ENCODE data around the gene TPRN.

Gene TPRN

DNA sequence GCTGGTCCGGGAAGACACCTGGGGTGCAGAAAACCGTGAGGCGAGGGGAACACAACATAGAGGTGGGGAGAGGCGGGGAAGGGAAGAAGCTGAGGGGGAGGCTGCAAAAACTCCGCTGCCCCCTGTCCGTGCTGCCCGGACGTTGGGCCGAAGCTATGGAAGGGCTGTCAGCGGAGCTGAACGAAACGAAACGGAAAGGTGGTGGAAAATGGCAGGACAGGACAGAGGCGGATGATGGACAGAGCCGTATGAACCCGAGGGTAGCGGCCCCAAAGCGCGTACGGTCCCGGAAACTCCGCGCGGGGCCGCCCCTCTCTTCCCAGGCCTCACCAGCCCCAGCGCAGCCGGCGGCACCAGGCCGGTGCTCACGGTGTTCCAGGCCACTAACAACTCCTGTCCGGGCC is 12.5 kb downstream of the TPRN start:
- H3K23ac ChIP-seq (ENCODE audit: low read length) = no peak overlapping the region
- H4K12ac ChIP-seq (ENCODE audit: low read depth, low read length) = peak overlapping the region; percentile 71
- peak overlapping the region; percentile 77 for H3K4ac ChIP-seq (ENCODE audit: low read depth, low read length)
- H3K4me1 ChIP-seq (ENCODE audit: control insufficient read depth in 1 of 2, insufficient read depth in 2 of 2, low read length in 2 of 2) = peaks cover 17 to 18% of the 10 kb centered on the region in 2 experiments
- WGBS (ENCODE audit: extremely low coverage, insufficient coverage, insufficient read length) = no CpG with 5 or more reads among the region's 31 CpGs
- peak overlapping the region; percentile 78 for H3K18ac ChIP-seq (ENCODE audit: low read length)
- peak overlapping the region; percentile 75 for H2AK5ac ChIP-seq (ENCODE audit: low read length)
- peak overlapping the region; percentile 90 for H3K4me2 ChIP-seq (ENCODE audit: low read length)
- peak overlapping the region; percentile 97 for H4K8ac ChIP-seq (ENCODE audit: low read depth, low read length)
- peak overlapping the region; percentile 25 for H3K27ac ChIP-seq (ENCODE audit: low read depth, low read length)
- H3K14ac ChIP-seq (ENCODE audit: low read length) = peak overlapping the region; percentile 75
- H3K9me3 ChIP-seq (ENCODE audit: insufficient read depth, low read depth, low read length) = peaks cover 2% of the 10 kb centered on the region
- peak overlapping the region; percentile 29 for H2BK120ac ChIP-seq (ENCODE audit: insufficient read depth, low read length, poor library complexity)
- H3K27me3 ChIP-seq (ENCODE audit: insufficient read depth, low read length) = no peaks in the 10 kb centered on the region
- H3K79me2 ChIP-seq (ENCODE audit: control insufficient read depth, insufficient read depth, low read length, poor library complexity) = peaks cover 8% of the 10 kb centered on the region
- no peak overlapping the region for H2BK5ac ChIP-seq (ENCODE audit: low read depth, low read length, poor library complexity)
- peaks cover 5% of the 10 kb centered on the region for H3K79me1 ChIP-seq (ENCODE audit: low read length)
- H4K91ac ChIP-seq (ENCODE audit: low read depth, low read length) = peak overlapping the region; percentile 72
- peaks cover 65 to 69% of the 10 kb centered on the region in 2 experiments for H3K36me3 ChIP-seq (ENCODE audit: control insufficient read depth in 1 of 2, insufficient read depth in 2 of 2, low read length in 2 of 2)
- no peak for DNase-seq
- peak overlapping the region; percentile 77 for H2AFZ ChIP-seq (ENCODE audit: insufficient read depth, low read length, poor library complexity)
- peak overlapping the region; percentile 93 for H3K4me3 ChIP-seq (ENCODE audit: low read depth, low read length)
- H3K9ac ChIP-seq (ENCODE audit: low read length) = peak overlapping the region; percentile 94
- no peak overlapping the region for H2BK12ac ChIP-seq (ENCODE audit: low read length)

DNA sequence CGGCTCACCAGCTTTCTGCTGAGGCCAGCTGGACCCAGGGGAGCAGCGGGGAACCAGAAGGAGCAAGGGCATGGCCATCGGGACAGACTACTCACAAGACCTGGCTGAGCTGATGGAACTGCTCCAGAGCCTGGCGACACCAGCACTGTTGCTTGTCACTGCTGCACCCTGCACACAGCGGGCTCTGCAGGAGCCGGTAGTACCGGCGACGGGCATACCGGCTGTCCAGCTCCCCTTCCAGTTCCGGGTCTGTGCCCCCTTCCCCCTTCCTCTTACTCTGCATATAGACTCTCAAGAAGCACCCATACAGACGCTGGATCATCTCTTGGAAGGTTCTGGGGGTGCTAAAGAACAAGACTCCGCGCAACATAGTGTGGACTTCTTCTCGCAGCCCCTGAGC is 13.2 kb downstream of the TPRN start:
- DNase-seq = no peak
- H3K9ac ChIP-seq (ENCODE audit: low read length) = no peak overlapping the region
- peak overlapping the region; percentile 77 for H3K4ac ChIP-seq (ENCODE audit: low read depth, low read length)
- H3K23ac ChIP-seq (ENCODE audit: low read length) = no peak overlapping the region
- peaks cover 2% of the 10 kb centered on the region for H3K9me3 ChIP-seq (ENCODE audit: insufficient read depth, low read depth, low read length)
- no peak overlapping the region for H2BK120ac ChIP-seq (ENCODE audit: insufficient read depth, low read length, poor library complexity)
- H3K4me1 ChIP-seq (ENCODE audit: control insufficient read depth in 1 of 2, insufficient read depth in 2 of 2, low read length in 2 of 2) = peaks cover 17 to 18% of the 10 kb centered on the region in 2 experiments
- peak overlapping the region; percentile 78 for H3K18ac ChIP-seq (ENCODE audit: low read length)
- peak overlapping the region; percentile 90 for H3K4me2 ChIP-seq (ENCODE audit: low read length)
- H3K4me3 ChIP-seq (ENCODE audit: low read depth, low read length) = peak overlapping the region; percentile 93
- peak overlapping the region; percentile 97 for H4K8ac ChIP-seq (ENCODE audit: low read depth, low read length)
- no peak overlapping the region for H2BK5ac ChIP-seq (ENCODE audit: low read depth, low read length, poor library complexity)
- H3K79me1 ChIP-seq (ENCODE audit: low read length) = peaks cover 5% of the 10 kb centered on the region
- H3K14ac ChIP-seq (ENCODE audit: low read length) = no peak overlapping the region
- no peak overlapping the region for H2AFZ ChIP-seq (ENCODE audit: insufficient read depth, low read length, poor library complexity)
- no peak overlapping the region for H3K27ac ChIP-seq (ENCODE audit: low read depth, low read length)
- peaks cover 71 to 72% of the 10 kb centered on the region in 2 experiments for H3K36me3 ChIP-seq (ENCODE audit: control insufficient read depth in 1 of 2, insufficient read depth in 2 of 2, low read length in 2 of 2)
- H4K12ac ChIP-seq (ENCODE audit: low read depth, low read length) = peak overlapping the region; percentile 71
- H3K79me2 ChIP-seq (ENCODE audit: control insufficient read depth, insufficient read depth, low read length, poor library complexity) = peaks cover 8% of the 10 kb centered on the region
- no peak overlapping the region for H2AK5ac ChIP-seq (ENCODE audit: low read length)
- no peak overlapping the region for H2BK12ac ChIP-seq (ENCODE audit: low read length)
- no CpG with 5 or more reads among the region's 15 CpGs for WGBS (ENCODE audit: extremely low coverage, insufficient coverage, insufficient read length)
- no peaks in the 10 kb centered on the region for H3K27me3 ChIP-seq (ENCODE audit: insufficient read depth, low read length)
- H4K91ac ChIP-seq (ENCODE audit: low read depth, low read length) = no peak overlapping the region

DNA sequence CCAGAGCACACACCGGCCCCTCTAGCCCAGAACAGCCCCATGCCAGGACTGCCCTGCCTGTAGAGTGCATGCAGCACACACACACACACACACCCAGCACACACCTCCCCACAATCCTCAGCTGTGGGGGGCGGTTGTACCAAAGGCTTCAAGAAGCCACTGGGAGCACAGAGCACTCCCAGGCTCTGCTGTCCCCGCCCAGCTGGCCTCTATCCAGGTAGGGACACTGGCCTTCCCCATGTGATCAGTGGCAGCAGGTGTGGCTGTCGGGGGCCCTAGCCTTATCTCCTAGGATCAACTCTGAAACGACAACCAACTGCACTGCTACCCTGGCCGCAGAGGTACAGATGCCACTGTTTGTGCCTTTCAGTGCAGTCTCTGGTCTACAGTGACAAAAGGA is 14.2 kb downstream of the TPRN start:
- H4K8ac ChIP-seq (ENCODE audit: low read depth, low read length) = no peak overlapping the region
- H2BK120ac ChIP-seq (ENCODE audit: insufficient read depth, low read length, poor library complexity) = no peak overlapping the region
- no peak overlapping the region for H2BK5ac ChIP-seq (ENCODE audit: low read depth, low read length, poor library complexity)
- peaks cover 69 to 72% of the 10 kb centered on the region in 2 experiments for H3K36me3 ChIP-seq (ENCODE audit: control insufficient read depth in 1 of 2, insufficient read depth in 2 of 2, low read length in 2 of 2)
- no peak overlapping the region for H4K12ac ChIP-seq (ENCODE audit: low read depth, low read length)
- H3K79me1 ChIP-seq (ENCODE audit: low read length) = peaks cover 5% of the 10 kb centered on the region
- H3K4me3 ChIP-seq (ENCODE audit: low read depth, low read length) = no peak overlapping the region
- H3K27me3 ChIP-seq (ENCODE audit: insufficient read depth, low read length) = no peaks in the 10 kb centered on the region
- H2AFZ ChIP-seq (ENCODE audit: insufficient read depth, low read length, poor library complexity) = no peak overlapping the region
- DNase-seq = no peak
- H3K4ac ChIP-seq (ENCODE audit: low read depth, low read length) = no peak overlapping the region
- H3K23ac ChIP-seq (ENCODE audit: low read length) = no peak overlapping the region
- peaks cover 8% of the 10 kb centered on the region for H3K79me2 ChIP-seq (ENCODE audit: control insufficient read depth, insufficient read depth, low read length, poor library complexity)
- H3K9ac ChIP-seq (ENCODE audit: low read length) = no peak overlapping the region
- no peak overlapping the region for H3K27ac ChIP-seq (ENCODE audit: low read depth, low read length)
- peaks cover 17 to 18% of the 10 kb centered on the region in 2 experiments for H3K4me1 ChIP-seq (ENCODE audit: control insufficient read depth in 1 of 2, insufficient read depth in 2 of 2, low read length in 2 of 2)
- H3K18ac ChIP-seq (ENCODE audit: low read length) = no peak overlapping the region
- H3K4me2 ChIP-seq (ENCODE audit: low read length) = no peak overlapping the region
- H2AK5ac ChIP-seq (ENCODE audit: low read length) = no peak overlapping the region
- no peak overlapping the region for H2BK12ac ChIP-seq (ENCODE audit: low read length)
- H3K14ac ChIP-seq (ENCODE audit: low read length) = no peak overlapping the region
- no peak overlapping the region for H4K91ac ChIP-seq (ENCODE audit: low read depth, low read length)
- H3K9me3 ChIP-seq (ENCODE audit: insufficient read depth, low read depth, low read length) = peaks cover 2% of the 10 kb centered on the region
- WGBS (ENCODE audit: extremely low coverage, insufficient coverage, insufficient read length) = no CpG with 5 or more reads among the region's 6 CpGs

DNA sequence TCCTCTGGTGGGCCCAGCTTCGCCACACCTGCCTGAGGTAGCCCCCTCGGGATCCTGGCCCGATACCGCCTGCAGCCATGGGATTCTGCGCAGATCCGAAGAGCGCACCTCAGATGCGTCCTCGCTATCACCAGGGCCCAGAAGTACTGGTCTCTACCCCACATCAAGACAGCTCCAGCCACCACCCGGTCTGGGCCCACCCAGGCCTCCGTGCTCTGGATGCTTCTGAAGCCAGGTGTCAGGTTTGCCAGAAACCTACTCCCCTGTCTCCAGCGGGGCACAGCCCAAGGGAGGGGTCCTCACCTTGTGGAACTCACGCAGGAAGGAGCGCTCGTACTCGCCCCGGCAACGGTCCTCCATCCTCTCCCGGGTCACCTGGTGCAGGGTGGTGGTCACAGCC is 14.6 kb downstream of the TPRN start:
- peaks cover 17 to 18% of the 10 kb centered on the region in 2 experiments for H3K4me1 ChIP-seq (ENCODE audit: control insufficient read depth in 1 of 2, insufficient read depth in 2 of 2, low read length in 2 of 2)
- H3K4ac ChIP-seq (ENCODE audit: low read depth, low read length) = no peak overlapping the region
- no peak overlapping the region for H2AFZ ChIP-seq (ENCODE audit: insufficient read depth, low read length, poor library complexity)
- no peak overlapping the region for H3K27ac ChIP-seq (ENCODE audit: low read depth, low read length)
- no peak overlapping the region for H3K9ac ChIP-seq (ENCODE audit: low read length)
- H3K79me1 ChIP-seq (ENCODE audit: low read length) = peaks cover 5% of the 10 kb centered on the region
- DNase-seq = no peak
- no peak overlapping the region for H4K91ac ChIP-seq (ENCODE audit: low read depth, low read length)
- WGBS (ENCODE audit: extremely low coverage, insufficient coverage, insufficient read length) = no CpG with 5 or more reads among the region's 19 CpGs
- no peak overlapping the region for H2BK12ac ChIP-seq (ENCODE audit: low read length)
- no peak overlapping the region for H2BK120ac ChIP-seq (ENCODE audit: insufficient read depth, low read length, poor library complexity)
- H3K79me2 ChIP-seq (ENCODE audit: control insufficient read depth, insufficient read depth, low read length, poor library complexity) = peaks cover 8% of the 10 kb centered on the region
- no peak overlapping the region for H3K14ac ChIP-seq (ENCODE audit: low read length)
- H2AK5ac ChIP-seq (ENCODE audit: low read length) = no peak overlapping the region
- H2BK5ac ChIP-seq (ENCODE audit: low read depth, low read length, poor library complexity) = no peak overlapping the region
- H3K23ac ChIP-seq (ENCODE audit: low read length) = no peak overlapping the region
- H4K8ac ChIP-seq (ENCODE audit: low read depth, low read length) = no peak overlapping the region
- H3K27me3 ChIP-seq (ENCODE audit: insufficient read depth, low read length) = no peaks in the 10 kb centered on the region
- H3K18ac ChIP-seq (ENCODE audit: low read length) = no peak overlapping the region
- no peak overlapping the region for H4K12ac ChIP-seq (ENCODE audit: low read depth, low read length)
- no peak overlapping the region for H3K4me2 ChIP-seq (ENCODE audit: low read length)
- no peak overlapping the region for H3K4me3 ChIP-seq (ENCODE audit: low read depth, low read length)
- peaks cover 2% of the 10 kb centered on the region for H3K9me3 ChIP-seq (ENCODE audit: insufficient read depth, low read depth, low read length)
- H3K36me3 ChIP-seq (ENCODE audit: control insufficient read depth in 1 of 2, insufficient read depth in 2 of 2, low read length in 2 of 2) = peaks cover 69 to 72% of the 10 kb centered on the region in 2 experiments

Data from trophoblast cell (in vitro differentiated cells and primary cell).